Sigmoid colon (tissue), 3 donors: ENCODE data around the gene SNTG2.

Experiments used
- POLR2A ChIP-seq, 2 donors: fragments of 450-650 bp; IDR thresholded peaks; one replicate each; pipeline ENCODE4 v1.6.1; 2016; ENCODE audit warnings: antibody characterized with exemption in 2 of 2, mild to moderate bottlenecking in 2 of 2, moderate library complexity in 2 of 2
- TF ChIP-seq, protein P1 (sequence below), 4 experiments: fragments of 450-650 bp in 3 of 4; fragments of 200-600 bp in 1 of 4; IDR thresholded peaks; one replicate each; pipeline ENCODE4 v1.5.1; 2016 to 2019; ENCODE audit warnings: antibody characterized with exemption in 4 of 4, mild to moderate bottlenecking in 3 of 4, moderate library complexity in 2 of 4

GRCh38 chr2:1078326-1078725 lies 127.7 kb downstream of the SNTG2 start:
- TF ChIP-seq, protein P1, sequence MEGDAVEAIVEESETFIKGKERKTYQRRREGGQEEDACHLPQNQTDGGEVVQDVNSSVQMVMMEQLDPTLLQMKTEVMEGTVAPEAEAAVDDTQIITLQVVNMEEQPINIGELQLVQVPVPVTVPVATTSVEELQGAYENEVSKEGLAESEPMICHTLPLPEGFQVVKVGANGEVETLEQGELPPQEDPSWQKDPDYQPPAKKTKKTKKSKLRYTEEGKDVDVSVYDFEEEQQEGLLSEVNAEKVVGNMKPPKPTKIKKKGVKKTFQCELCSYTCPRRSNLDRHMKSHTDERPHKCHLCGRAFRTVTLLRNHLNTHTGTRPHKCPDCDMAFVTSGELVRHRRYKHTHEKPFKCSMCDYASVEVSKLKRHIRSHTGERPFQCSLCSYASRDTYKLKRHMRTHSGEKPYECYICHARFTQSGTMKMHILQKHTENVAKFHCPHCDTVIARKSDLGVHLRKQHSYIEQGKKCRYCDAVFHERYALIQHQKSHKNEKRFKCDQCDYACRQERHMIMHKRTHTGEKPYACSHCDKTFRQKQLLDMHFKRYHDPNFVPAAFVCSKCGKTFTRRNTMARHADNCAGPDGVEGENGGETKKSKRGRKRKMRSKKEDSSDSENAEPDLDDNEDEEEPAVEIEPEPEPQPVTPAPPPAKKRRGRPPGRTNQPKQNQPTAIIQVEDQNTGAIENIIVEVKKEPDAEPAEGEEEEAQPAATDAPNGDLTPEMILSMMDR (IDR thresholded peaks at IDR 0.05) = no peak
- TF ChIP-seq POLR2A (IDR thresholded peaks at IDR 0.05) = no peak
